Nasal cavity respiratory epithelium epithelial cell of viscerocranial mucosa (primary cell): ENCODE measurements around the gene MAGED1. TPM values are rescaled to one million over a fixed set of nuclear protein-coding genes. Genes with fewer than 3 reads are reported as not detected.

Source experiments
- total RNA-seq: library from RNA; depleted of rRNA; stranded (reverse); fragments of >200 nt; gene quantifications from 2 replicates; pipeline ENCODE4 v1.2.3, GENCODE V29; 2014

MAGED1 gene, protein sequence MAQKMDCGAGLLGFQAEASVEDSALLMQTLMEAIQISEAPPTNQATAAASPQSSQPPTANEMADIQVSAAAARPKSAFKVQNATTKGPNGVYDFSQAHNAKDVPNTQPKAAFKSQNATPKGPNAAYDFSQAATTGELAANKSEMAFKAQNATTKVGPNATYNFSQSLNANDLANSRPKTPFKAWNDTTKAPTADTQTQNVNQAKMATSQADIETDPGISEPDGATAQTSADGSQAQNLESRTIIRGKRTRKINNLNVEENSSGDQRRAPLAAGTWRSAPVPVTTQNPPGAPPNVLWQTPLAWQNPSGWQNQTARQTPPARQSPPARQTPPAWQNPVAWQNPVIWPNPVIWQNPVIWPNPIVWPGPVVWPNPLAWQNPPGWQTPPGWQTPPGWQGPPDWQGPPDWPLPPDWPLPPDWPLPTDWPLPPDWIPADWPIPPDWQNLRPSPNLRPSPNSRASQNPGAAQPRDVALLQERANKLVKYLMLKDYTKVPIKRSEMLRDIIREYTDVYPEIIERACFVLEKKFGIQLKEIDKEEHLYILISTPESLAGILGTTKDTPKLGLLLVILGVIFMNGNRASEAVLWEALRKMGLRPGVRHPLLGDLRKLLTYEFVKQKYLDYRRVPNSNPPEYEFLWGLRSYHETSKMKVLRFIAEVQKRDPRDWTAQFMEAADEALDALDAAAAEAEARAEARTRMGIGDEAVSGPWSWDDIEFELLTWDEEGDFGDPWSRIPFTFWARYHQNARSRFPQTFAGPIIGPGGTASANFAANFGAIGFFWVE
- total RNA-seq, result 8.9 and 29.7 TPM in 2 replicates

DNA sequence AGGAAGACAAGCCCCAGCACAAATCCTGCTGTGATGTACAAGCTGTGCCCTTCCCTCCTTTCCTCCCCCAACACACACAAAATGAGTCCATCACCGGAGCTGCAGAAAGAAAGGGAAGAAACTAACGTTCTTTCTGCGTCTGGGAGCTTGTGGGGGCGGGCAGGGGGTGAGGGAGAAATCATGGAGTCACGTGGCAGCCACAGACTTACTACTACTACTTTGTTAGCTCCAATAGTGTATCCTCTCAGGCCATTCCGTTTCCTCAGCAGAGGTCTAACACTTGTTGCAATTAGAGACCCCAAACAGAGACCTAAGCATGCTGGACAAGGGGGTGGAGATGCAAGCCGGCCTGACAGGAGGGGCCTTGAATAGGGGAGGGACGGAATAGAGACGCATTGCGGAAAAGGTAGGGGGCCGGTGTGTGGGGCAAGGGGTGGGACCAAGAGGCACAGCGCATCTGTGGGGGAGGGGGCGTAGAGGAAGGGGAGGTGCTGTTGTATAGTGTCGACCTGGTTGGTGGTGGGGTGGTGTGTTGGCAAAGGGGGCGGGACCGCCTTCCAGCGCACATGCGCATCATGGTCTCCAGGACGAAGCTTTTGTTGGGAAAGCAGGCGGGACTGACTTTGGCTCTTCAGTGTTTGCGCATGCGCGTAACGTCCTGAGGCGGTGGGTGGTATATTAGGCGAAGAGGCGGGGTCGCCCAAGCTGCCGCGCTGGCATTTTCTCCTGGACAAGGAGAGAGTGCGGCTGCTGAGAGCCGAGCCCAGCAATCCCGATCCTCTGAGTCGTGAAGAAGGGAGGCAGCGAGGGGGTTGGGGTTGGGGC is at the start of gene MAGED1:
Gene MAGED1 (plus strand): TSS at position 703 of the 825 bp plus-strand sequence. CDS start 682 bp downstream, outside the sequence.

Other genes starting within 250 kb of the MAGED1 start
- gene CENPVL2, start 210.8 kb upstream of the MAGED1 start, total RNA-seq, result not detected in 2 replicates
- gene CENPVL1, start 183.1 kb upstream of the MAGED1 start, total RNA-seq, result not detected in 2 replicates
- gene GSPT2, start 150.2 kb upstream of the MAGED1 start, total RNA-seq, result 1.4 and 5.1 TPM in 2 replicates
- 0.57 TPM in 1 of 2 replicates, not detected in the other for gene MAGED4B, start 175.6 kb downstream of the MAGED1 start, total RNA-seq